H9 (cell line): Measurements from ENCODE around the gene SLCO2A1. TPM values are rescaled to one million over a fixed set of nuclear protein-coding genes. Genes with fewer than 3 reads are reported as not detected.

Source experiments
- DNase-seq: peaks from one replicate; pipeline ENCODE4 v3.0.0-alpha.2; 2017
- H2AFZ ChIP-seq: one replicate; pipeline ENCODE4 v1.6.1; 2013; ENCODE audit warnings: mild to moderate bottlenecking, low read length, control low read depth, moderate library complexity
- H2AK5ac ChIP-seq: 2 replicates; pipeline ENCODE4 v1.6.1; 2013; ENCODE audit warnings: low read length, control low read depth, mixed read lengths; ENCODE audit not compliant: insufficient read length
- H2BK120ac ChIP-seq: one replicate; pipeline ENCODE4 v1.6.1; 2013; ENCODE audit warnings: low read depth, mild to moderate bottlenecking, low read length, control low read depth, inconsistent platforms; ENCODE audit not compliant: poor library complexity, severe bottlenecking
- H2BK12ac ChIP-seq: 2 replicates; pipeline ENCODE4 v1.6.1; 2013; ENCODE audit warnings: low read length, control low read depth, mixed read lengths, low read depth; ENCODE audit not compliant: insufficient read length
- H2BK15ac ChIP-seq: 2 replicates; pipeline ENCODE4 v1.6.1; 2013; ENCODE audit warnings: low read depth, low read length, control low read depth
- H2BK20ac ChIP-seq: one replicate; pipeline ENCODE4 v1.6.1; 2013; ENCODE audit warnings: low read depth, mild to moderate bottlenecking, low read length, control low read depth, inconsistent platforms; ENCODE audit not compliant: poor library complexity, severe bottlenecking
- H2BK5ac ChIP-seq: 2 replicates; pipeline ENCODE4 v1.6.1; 2013; ENCODE audit warnings: low read length, control low read depth, mixed read lengths; ENCODE audit not compliant: insufficient read length
- H3K14ac ChIP-seq: 2 replicates; pipeline ENCODE4 v1.6.1; 2013; ENCODE audit warnings: low read length, control low read depth; ENCODE audit not compliant: insufficient read depth
- H3K18ac ChIP-seq: 2 replicates; pipeline ENCODE4 v1.6.1; 2013; ENCODE audit warnings: low read depth, mild to moderate bottlenecking, mixed read lengths, low read length, control low read depth; ENCODE audit not compliant: insufficient read length
- H3K23ac ChIP-seq: 2 replicates; pipeline ENCODE4 v1.6.1; 2013; ENCODE audit warnings: low read length, control low read depth, mixed read lengths, low read depth; ENCODE audit not compliant: insufficient read length
- H3K23me2 ChIP-seq: 2 replicates; pipeline ENCODE4 v1.6.1; 2013; ENCODE audit warnings: low read depth, mild to moderate bottlenecking, mixed read lengths, low read length, control low read depth; ENCODE audit not compliant: insufficient read length, poor library complexity, severe bottlenecking
- H3K27ac ChIP-seq: 2 replicates; pipeline ENCODE4 v1.5.1; 2013; ENCODE audit warnings: low read length, control low read depth, mixed read lengths, low read depth; ENCODE audit not compliant: insufficient read length
- H3K27me3 ChIP-seq: 2 replicates; pipeline ENCODE4 v1.6.1; 2013; ENCODE audit warnings: low read length, control low read depth, inconsistent platforms; ENCODE audit not compliant: insufficient read depth
- H3K4ac ChIP-seq: 2 replicates; pipeline ENCODE4 v1.6.1; 2013; ENCODE audit warnings: low read depth, mild to moderate bottlenecking, control low read depth, inconsistent platforms, low read length, moderate library complexity
- H3K4me1 ChIP-seq: 2 replicates; pipeline ENCODE4 v1.6.1; 2013; ENCODE audit warnings: low read length, control low read depth, inconsistent platforms; ENCODE audit not compliant: insufficient read depth
- H3K4me2 ChIP-seq: 2 replicates; pipeline ENCODE4 v1.6.1; 2013; ENCODE audit warnings: low read length, control low read depth, mixed read lengths; ENCODE audit not compliant: insufficient read length, insufficient read depth
- H3K56ac ChIP-seq: 2 replicates; pipeline ENCODE4 v1.6.1; 2013; ENCODE audit warnings: low read depth, mild to moderate bottlenecking, mixed read lengths, low read length, control low read depth; ENCODE audit not compliant: insufficient read length
- H3K79me1 ChIP-seq: 2 replicates; pipeline ENCODE4 v1.6.1; 2013; ENCODE audit warnings: low read depth, mild to moderate bottlenecking, moderate library complexity, low read length, control low read depth, inconsistent platforms; ENCODE audit not compliant: insufficient read depth, poor library complexity, severe bottlenecking
- H3K79me2 ChIP-seq: 2 replicates; pipeline ENCODE4 v1.6.1; 2013; ENCODE audit warnings: low read length, control low read depth, inconsistent platforms; ENCODE audit not compliant: insufficient read depth
- H3K9ac ChIP-seq: 2 replicates; pipeline ENCODE4 v1.6.1; 2013; ENCODE audit warnings: low read length, control low read depth, mixed read lengths; ENCODE audit not compliant: insufficient read length; ENCODE audit errors: extremely low read depth
- H3K9me3 ChIP-seq: one replicate; pipeline ENCODE4 v1.6.1; 2013; ENCODE audit warnings: low read depth, low read length, inconsistent platforms; ENCODE audit not compliant: control insufficient read depth
- H3T11ph ChIP-seq: one replicate; pipeline ENCODE4 v1.6.1; 2013; ENCODE audit warnings: mild to moderate bottlenecking, low read length, control low read depth, inconsistent platforms
- H4K20me1 ChIP-seq: one replicate; pipeline ENCODE4 v1.6.1; 2013; ENCODE audit not compliant: control insufficient read depth, insufficient read length, insufficient read depth
- H4K5ac ChIP-seq: 2 replicates; pipeline ENCODE4 v1.6.1; 2013; ENCODE audit warnings: low read depth, mild to moderate bottlenecking, mixed read lengths, low read length, control low read depth; ENCODE audit not compliant: insufficient read length
- H4K8ac ChIP-seq: replicated peaks from 2 replicates; pipeline ENCODE4 v1.6.1; 2013; ENCODE audit warnings: low read length, control low read depth, mixed read lengths, low read depth; ENCODE audit not compliant: insufficient read length
- H4K91ac ChIP-seq: 2 replicates; pipeline ENCODE4 v1.6.1; 2013; ENCODE audit warnings: low read depth, mild to moderate bottlenecking, moderate library complexity, mixed read lengths, low read length, control low read depth; ENCODE audit not compliant: insufficient read length
- H3K27ac Mint-ChIP-seq, 3 experiments: 2 replicates in 2 of 3; 3 replicates in 1 of 3; pipeline ENCODE4 v1.8.0; 2020 to 2021; ENCODE audit warnings: mixed read lengths in 3 of 3, mild to moderate bottlenecking in 1 of 3, moderate library complexity in 1 of 3
- H3K27me3 Mint-ChIP-seq: 2 replicates; pipeline ENCODE4 v1.8.0; 2021; ENCODE audit warnings: low read depth, mild to moderate bottlenecking, moderate library complexity, mixed read lengths
- H3K36me3 Mint-ChIP-seq, 3 experiments: 2 replicates in 2 of 3; 3 replicates in 1 of 3; pipeline ENCODE4 v1.8.0; 2020 to 2021; ENCODE audit warnings: low read depth in 3 of 3, mixed read lengths in 3 of 3; ENCODE audit not compliant: insufficient read depth in 1 of 3
- H3K4me1 Mint-ChIP-seq, 2 experiments: 2 replicates each; pipeline ENCODE4 v1.8.0; 2020; ENCODE audit warnings: mixed read lengths in 2 of 2
- H3K4me3 Mint-ChIP-seq, 2 experiments: 2 replicates in 1 of 2; 3 replicates in 1 of 2; pipeline ENCODE4 v1.8.0; 2020 to 2021; ENCODE audit warnings: mild to moderate bottlenecking in 2 of 2, mixed read lengths in 2 of 2, moderate library complexity in 1 of 2
- H3K9me3 Mint-ChIP-seq, 2 experiments: 2 replicates in 1 of 2; 3 replicates in 1 of 2; pipeline ENCODE4 v1.8.0; 2020; ENCODE audit warnings: mild to moderate bottlenecking in 2 of 2, mixed read lengths in 2 of 2, moderate library complexity in 1 of 2
- WGBS: extraction: QIAGEN DNeasy Blood & Tissue Kit; methylation state at CpG from one replicate; pipeline ENCODE4 v1.1.7; 2013; ENCODE audit warnings: missing lambda C conversion rate, low lambda C conversion rate, mixed read lengths; ENCODE audit not compliant: insufficient read length; ENCODE audit errors: extremely low coverage; 5-methylcytosine and 5-hydroxymethylcytosine counted together
- total RNA-seq: library from RNA; stranded (reverse); gene quantifications from 2 replicates; pipeline ENCODE4 v1.2.1, GENCODE V29; 2021
- TF ChIP-seq, protein P1 (sequence below): fragments of 200-600 bp; sonication (generic); conservative IDR thresholded peaks from 3 replicates; pipeline ENCODE4 v1.8.0; 2021; ENCODE audit warnings: antibody characterized with exemption, mild to moderate bottlenecking

Gene SLCO2A1
- total RNA-seq, 1 experiment from 2014 or later: 0.98 TPM

DNA sequence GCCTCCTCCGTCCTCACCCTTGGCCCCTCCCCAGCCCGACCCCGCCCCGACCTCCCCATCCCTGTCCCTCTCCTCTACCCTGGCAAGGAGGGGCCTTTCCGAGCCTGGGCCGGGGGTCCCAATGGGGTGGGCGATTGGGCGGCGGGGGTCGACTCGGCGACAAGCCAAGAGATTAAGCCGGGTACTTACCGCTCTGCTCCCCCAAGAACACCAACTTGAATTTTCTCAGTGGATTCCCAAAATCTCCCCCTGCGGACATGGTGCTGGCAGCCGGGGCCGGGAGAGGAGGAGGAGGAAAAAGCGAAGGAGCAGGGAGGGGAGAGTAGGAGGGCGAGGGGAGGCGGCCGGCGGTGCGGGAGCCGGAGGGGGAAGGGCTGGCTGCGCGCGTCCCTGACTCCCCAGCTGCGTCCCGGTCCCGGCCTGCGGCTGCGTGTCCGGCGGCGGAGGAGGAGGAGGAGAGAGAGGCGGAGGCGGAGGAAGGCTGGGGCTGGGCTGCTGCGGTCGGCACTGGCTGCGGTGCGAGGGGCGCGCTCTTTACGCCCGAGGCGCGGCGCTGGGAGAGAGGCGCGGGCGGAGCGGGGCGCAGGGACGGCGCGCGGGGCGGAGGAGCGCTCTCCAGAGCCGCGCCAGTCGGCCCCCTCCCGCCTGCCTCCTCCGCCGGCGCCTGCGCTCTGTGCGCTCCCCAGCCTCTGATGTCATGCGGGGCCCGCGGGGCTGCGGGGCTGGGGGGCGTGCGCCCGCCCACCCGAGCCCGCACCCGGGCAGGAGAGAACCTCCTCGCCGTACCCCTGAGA, 134.3 kb downstream of the SLCO2A1 start, which contains the start of gene RAB6B:
Gene RAB6B (minus strand): TSS at position 675 of the 794 bp plus-strand sequence. CDS start 416 bp downstream, at position 259.
- H2BK5ac ChIP-seq: no peak within 1 kb of the TSS
- H4K5ac ChIP-seq: no peak within 1 kb of the TSS
- H3K9ac ChIP-seq: no peak within 1 kb of the TSS
- no peak within 1 kb of the TSS for H2AFZ ChIP-seq
- DNase-seq: peak; percentile 64
- H2BK20ac ChIP-seq: no peak within 1 kb of the TSS
- H3K79me2 ChIP-seq: no peaks in the 10 kb centered on the region
- peak within 1 kb of the TSS; percentile 80 for H3K4me2 ChIP-seq
- H3K23ac ChIP-seq: no peak within 1 kb of the TSS
- peaks cover 9% of the 10 kb centered on the region for H3K23me2 ChIP-seq
- H3K4ac ChIP-seq: no peak within 1 kb of the TSS
- Mint-ChIP-seq H3K27me3 (peaks cover 69% of the 10 kb centered on the region), H3K4me3 (peak within 1 kb of the TSS; percentile 79 to 90), H3K36me3 (no peaks in the 10 kb centered on the region), H3K4me1 (peaks cover 0 to 14% of the 10 kb centered on the region in 2 experiments; a peak in 2 of 4 replicates), H3K9me3 (0 out of 5 replicates have a peak, but pooled peaks cover 0 to 2% of the 10 kb centered on the region in 2 experiments), H3K27ac (0 out of 7 replicates have a peak within 1 kb of the TSS, but pooled peaks of 1 of the 3 experiments have one; percentile 48)
- H3T11ph ChIP-seq: no peak within 1 kb of the TSS
- TF ChIP-seq, protein P1, sequence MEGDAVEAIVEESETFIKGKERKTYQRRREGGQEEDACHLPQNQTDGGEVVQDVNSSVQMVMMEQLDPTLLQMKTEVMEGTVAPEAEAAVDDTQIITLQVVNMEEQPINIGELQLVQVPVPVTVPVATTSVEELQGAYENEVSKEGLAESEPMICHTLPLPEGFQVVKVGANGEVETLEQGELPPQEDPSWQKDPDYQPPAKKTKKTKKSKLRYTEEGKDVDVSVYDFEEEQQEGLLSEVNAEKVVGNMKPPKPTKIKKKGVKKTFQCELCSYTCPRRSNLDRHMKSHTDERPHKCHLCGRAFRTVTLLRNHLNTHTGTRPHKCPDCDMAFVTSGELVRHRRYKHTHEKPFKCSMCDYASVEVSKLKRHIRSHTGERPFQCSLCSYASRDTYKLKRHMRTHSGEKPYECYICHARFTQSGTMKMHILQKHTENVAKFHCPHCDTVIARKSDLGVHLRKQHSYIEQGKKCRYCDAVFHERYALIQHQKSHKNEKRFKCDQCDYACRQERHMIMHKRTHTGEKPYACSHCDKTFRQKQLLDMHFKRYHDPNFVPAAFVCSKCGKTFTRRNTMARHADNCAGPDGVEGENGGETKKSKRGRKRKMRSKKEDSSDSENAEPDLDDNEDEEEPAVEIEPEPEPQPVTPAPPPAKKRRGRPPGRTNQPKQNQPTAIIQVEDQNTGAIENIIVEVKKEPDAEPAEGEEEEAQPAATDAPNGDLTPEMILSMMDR: no peak
- H2BK15ac ChIP-seq: no peak within 1 kb of the TSS
- no peak within 1 kb of the TSS for H4K8ac ChIP-seq
- no peaks in the 10 kb centered on the region; the same call in 1 of the 2 replicates for H3K4me1 ChIP-seq
- no peak within 1 kb of the TSS for H3K14ac ChIP-seq
- H3K79me1 ChIP-seq: no peaks in the 10 kb centered on the region
- no peaks in the 10 kb centered on the region for H4K20me1 ChIP-seq
- H2BK12ac ChIP-seq: no peak within 1 kb of the TSS
- no peak within 1 kb of the TSS for H4K91ac ChIP-seq
- H3K27me3 ChIP-seq: peaks cover 19% of the 10 kb centered on the region
- H2BK120ac ChIP-seq: no peak within 1 kb of the TSS
- no peaks in the 10 kb centered on the region for H3K9me3 ChIP-seq
- no CpG with 5 or more reads among the region's 80 CpGs for WGBS
- no peak within 1 kb of the TSS for H3K56ac ChIP-seq
- H3K27ac ChIP-seq: no peak within 1 kb of the TSS
- H3K18ac ChIP-seq: no peak within 1 kb of the TSS
- no peak within 1 kb of the TSS for H2AK5ac ChIP-seq
